Neural crest cell (in vitro differentiated cells): ENCODE measurements around the gene ITPR1. TPM values are rescaled to one million over a fixed set of nuclear protein-coding genes. Genes with fewer than 3 reads are reported as not detected.

Source experiments
- DNase-seq: peaks from one replicate; pipeline ENCODE4 v3.0.0; 2021; ENCODE audit warnings: low read depth, mixed read lengths, low spot score
- H3K27ac Mint-ChIP-seq: one replicate; pipeline ENCODE4 v1.8.0; 2021; ENCODE audit warnings: mild to moderate bottlenecking, mixed read lengths; ENCODE audit not compliant: unreplicated experiment
- H3K27me3 Mint-ChIP-seq: 2 replicates; pipeline ENCODE4 v1.8.0; 2021; ENCODE audit warnings: low read depth, mild to moderate bottlenecking, mixed read lengths
- H3K36me3 Mint-ChIP-seq: 2 replicates; pipeline ENCODE4 v1.8.0; 2021; ENCODE audit warnings: low read depth, mild to moderate bottlenecking, mixed read lengths
- H3K4me1 Mint-ChIP-seq: 2 replicates; pipeline ENCODE4 v1.8.0; 2021; ENCODE audit warnings: mixed read lengths
- H3K4me3 Mint-ChIP-seq: one replicate; pipeline ENCODE4 v1.8.0; 2021; ENCODE audit warnings: mild to moderate bottlenecking, mixed read lengths
- H3K9me3 Mint-ChIP-seq: 2 replicates; pipeline ENCODE4 v1.8.0; 2021; ENCODE audit warnings: mixed read lengths
- total RNA-seq: library from RNA; stranded (reverse); gene quantifications from 2 replicates; pipeline ENCODE4 v1.2.1, GENCODE V29; 2021
- TF ChIP-seq, protein P1 (sequence below): fragments of 200-600 bp; sonication (generic); conservative IDR thresholded peaks from 2 replicates; pipeline ENCODE4 v1.5.0; 2021; ENCODE audit warnings: antibody characterized with exemption, mild to moderate bottlenecking

Gene ITPR1
- total RNA-seq, 1 donor from 2014 or later = 4.8 TPM

GRCh38 chr3:4752201-4753072 lies 259.3 kb downstream of the ITPR1 start:
- peaks cover 8% of the 10 kb centered on the region for H3K27me3 Mint-ChIP-seq
- peaks cover 16% of the 10 kb centered on the region for H3K4me1 Mint-ChIP-seq
- no peak overlapping the region for H3K27ac Mint-ChIP-seq
- TF ChIP-seq, protein P1, sequence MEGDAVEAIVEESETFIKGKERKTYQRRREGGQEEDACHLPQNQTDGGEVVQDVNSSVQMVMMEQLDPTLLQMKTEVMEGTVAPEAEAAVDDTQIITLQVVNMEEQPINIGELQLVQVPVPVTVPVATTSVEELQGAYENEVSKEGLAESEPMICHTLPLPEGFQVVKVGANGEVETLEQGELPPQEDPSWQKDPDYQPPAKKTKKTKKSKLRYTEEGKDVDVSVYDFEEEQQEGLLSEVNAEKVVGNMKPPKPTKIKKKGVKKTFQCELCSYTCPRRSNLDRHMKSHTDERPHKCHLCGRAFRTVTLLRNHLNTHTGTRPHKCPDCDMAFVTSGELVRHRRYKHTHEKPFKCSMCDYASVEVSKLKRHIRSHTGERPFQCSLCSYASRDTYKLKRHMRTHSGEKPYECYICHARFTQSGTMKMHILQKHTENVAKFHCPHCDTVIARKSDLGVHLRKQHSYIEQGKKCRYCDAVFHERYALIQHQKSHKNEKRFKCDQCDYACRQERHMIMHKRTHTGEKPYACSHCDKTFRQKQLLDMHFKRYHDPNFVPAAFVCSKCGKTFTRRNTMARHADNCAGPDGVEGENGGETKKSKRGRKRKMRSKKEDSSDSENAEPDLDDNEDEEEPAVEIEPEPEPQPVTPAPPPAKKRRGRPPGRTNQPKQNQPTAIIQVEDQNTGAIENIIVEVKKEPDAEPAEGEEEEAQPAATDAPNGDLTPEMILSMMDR = no peak
- no peak overlapping the region for H3K4me3 Mint-ChIP-seq
- H3K36me3 Mint-ChIP-seq = no peaks in the 10 kb centered on the region
- DNase-seq = no peak
- no peaks in the 10 kb centered on the region for H3K9me3 Mint-ChIP-seq

DNA sequence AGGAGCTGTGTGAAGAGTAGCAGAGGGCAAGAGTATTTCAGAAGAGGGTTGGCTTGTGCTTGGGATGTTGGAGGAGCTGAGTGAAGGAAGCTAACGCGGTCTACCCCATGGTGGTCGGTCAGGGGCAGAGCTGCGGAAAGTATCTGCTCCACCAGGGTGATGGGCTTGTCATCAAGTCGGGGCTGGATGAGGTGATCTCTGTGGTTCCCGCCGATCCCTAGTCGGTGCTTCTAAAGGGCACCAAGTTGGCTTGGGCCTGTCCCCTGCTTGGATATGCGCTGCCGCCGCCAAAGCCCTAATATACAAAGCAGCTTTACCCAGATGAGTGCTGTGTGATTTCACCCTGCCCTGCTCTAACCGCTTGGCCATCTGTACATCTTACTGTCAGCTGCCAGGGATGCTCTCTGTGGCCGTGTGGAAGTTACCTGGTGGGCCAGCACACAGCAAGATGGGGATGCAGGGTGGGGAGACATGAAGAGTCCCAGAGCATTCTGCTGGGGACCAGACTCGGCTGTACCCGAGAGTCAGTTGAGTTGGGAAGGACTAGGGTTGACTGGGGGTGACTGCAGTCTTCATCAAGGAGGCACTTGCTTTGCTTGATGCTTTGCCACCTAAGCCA lies 260.0 kb downstream of the ITPR1 start:
- no peak for DNase-seq

DNA sequence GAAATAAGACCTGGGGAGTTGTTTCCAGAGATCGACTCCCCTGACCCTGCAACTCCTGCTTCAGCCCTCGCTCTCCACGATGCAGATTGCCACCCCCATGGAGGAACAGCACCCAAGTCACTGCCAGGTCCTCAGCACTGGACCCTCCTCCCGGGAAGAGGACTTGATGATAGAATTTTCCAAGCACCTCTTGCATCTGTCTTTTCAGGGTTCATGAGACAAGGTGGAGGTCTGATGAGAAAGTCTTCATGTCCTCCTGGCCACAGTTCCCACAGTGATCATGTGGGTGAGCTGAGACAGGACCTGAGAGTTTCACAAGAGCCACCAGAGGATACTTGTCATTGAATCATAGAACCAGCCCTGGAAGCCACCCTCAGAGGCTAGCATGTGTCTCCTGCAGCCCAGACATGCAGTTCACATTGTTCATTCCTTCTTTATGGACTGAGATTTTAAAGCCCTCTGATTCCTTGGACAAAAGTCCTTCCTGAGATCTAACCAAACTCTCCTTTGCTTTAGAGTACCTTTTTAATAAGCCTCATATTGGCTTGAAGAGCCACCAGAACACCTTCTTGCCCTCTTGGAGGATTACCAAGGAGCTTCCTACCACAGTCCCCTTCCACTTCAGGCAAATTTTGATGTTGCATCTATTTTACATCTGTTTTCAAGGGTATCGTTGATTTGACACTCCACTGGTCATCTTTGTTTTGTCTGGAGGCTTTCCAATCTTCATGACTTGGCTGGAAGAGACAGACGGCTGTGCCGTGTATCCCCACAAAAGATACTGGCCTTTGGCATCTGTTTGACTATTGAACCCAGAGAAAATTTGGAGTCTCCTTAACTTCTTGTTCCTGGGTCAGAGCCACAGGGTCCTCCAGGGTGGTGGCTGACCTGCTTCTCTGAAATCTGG lies 261.3 kb downstream of the ITPR1 start:
- no peak for DNase-seq
- Mint-ChIP-seq H3K27me3 (peaks cover 8% of the 10 kb centered on the region), H3K4me1 (peaks cover 17% of the 10 kb centered on the region), H3K27ac (peak overlapping the region; percentile 14), H3K9me3 (no peaks in the 10 kb centered on the region), H3K4me3 (no peak overlapping the region), H3K36me3 (no peaks in the 10 kb centered on the region)
- TF ChIP-seq, protein P1 = no peak

More for the DNA sequence above, 260.0 kb downstream of the ITPR1 start:
- no peaks in the 10 kb centered on the region for H3K9me3 Mint-ChIP-seq
- H3K4me3 Mint-ChIP-seq = no peak overlapping the region
- H3K4me1 Mint-ChIP-seq = peaks cover 16% of the 10 kb centered on the region
- peaks cover 8% of the 10 kb centered on the region for H3K27me3 Mint-ChIP-seq
- H3K27ac Mint-ChIP-seq = no peak overlapping the region
- TF ChIP-seq, protein P1 = no peak
- H3K36me3 Mint-ChIP-seq = no peaks in the 10 kb centered on the region

DNA sequence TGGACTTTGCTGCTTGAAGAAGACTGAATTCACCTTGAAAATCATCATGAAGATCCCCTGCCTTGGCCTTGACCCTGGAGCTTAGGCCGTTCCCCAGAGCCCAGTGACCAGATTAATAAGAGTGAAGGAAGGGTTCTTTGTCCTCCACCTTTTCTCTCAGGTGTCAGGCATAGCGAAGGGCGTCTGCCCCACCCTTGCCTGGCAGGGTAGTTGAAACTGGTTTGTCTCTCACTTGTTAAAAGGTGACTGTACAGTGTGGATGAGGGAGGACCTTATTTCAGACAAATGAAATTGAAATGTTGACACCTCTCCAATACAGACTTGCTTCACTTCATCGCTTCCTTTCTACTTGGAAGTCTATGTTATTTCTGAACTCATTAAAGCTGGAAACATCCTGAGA lies 262.4 kb downstream of the ITPR1 start:
- no peak for DNase-seq

More for the DNA sequence above, 262.4 kb downstream of the ITPR1 start:
- Mint-ChIP-seq H3K36me3 (peaks cover 1% of the 10 kb centered on the region), H3K9me3 (no peaks in the 10 kb centered on the region), H3K27ac (no peak overlapping the region), H3K4me3 (no peak overlapping the region), H3K27me3 (peaks cover 7% of the 10 kb centered on the region), H3K4me1 (peaks cover 19% of the 10 kb centered on the region)
- TF ChIP-seq, protein P1 = no peak
